Liver (tissue), 9 donors: Measurements from ENCODE around the gene PITPNC1. TPM values are rescaled to one million over a fixed set of nuclear protein-coding genes. Genes with fewer than 3 reads are reported as not detected.
"Not testable (repeated sequence)": the region's sequence is repeated elsewhere in the genome, so short reads cannot be mapped to it uniquely, and the experiment has no call there.

Source experiments
- DNase-seq: peaks from one replicate; pipeline ENCODE4 v3.0.0-alpha.2; 2017; ENCODE audit warnings: low spot score
- H3K27ac ChIP-seq, 2 donors: one replicate each; pipeline ENCODE4 v1.7.0; 2013; ENCODE audit warnings: inconsistent platforms in 2 of 2, low read length in 2 of 2, control low read depth in 1 of 2, low read depth in 1 of 2, mild to moderate bottlenecking in 1 of 2
- H3K27me3 ChIP-seq, 4 donors: one replicate each; pipeline versions ENCODE4 v1.6.1 to v1.7.0; 2013; ENCODE audit warnings: low read length in 3 of 4, inconsistent platforms in 1 of 4, mild to moderate bottlenecking in 1 of 4, moderate library complexity in 1 of 4; ENCODE audit not compliant: control insufficient read depth in 4 of 4, insufficient read depth in 4 of 4
- H3K36me3 ChIP-seq, 4 donors: one replicate each; pipeline versions ENCODE4 v1.6.1 to v1.7.0; 2013; ENCODE audit warnings: low read length in 3 of 4, mild to moderate bottlenecking in 3 of 4, low read depth in 1 of 4, moderate library complexity in 1 of 4; ENCODE audit not compliant: control insufficient read depth in 4 of 4, insufficient read depth in 3 of 4
- H3K4me1 ChIP-seq, 4 donors: one replicate each; pipeline versions ENCODE4 v1.6.1 to v1.7.0; 2013; ENCODE audit warnings: low read length in 3 of 4, mild to moderate bottlenecking in 3 of 4, moderate library complexity in 1 of 4; ENCODE audit not compliant: control insufficient read depth in 4 of 4, insufficient read depth in 4 of 4
- H3K4me3 ChIP-seq, 3 donors: one replicate each; pipeline versions ENCODE4 v1.6.1 to v1.7.0; 2013; ENCODE audit warnings: low read length in 3 of 3, control low read depth in 1 of 3, low read depth in 1 of 3, mild to moderate bottlenecking in 1 of 3
- H3K9ac ChIP-seq, 2 donors: one replicate each; pipeline ENCODE4 v1.7.0; 2013; ENCODE audit warnings: low read length in 2 of 2, mild to moderate bottlenecking in 2 of 2, moderate library complexity in 2 of 2, control low read depth in 1 of 2, low read depth in 1 of 2
- H3K9me3 ChIP-seq, 4 donors: one replicate each; pipeline versions ENCODE4 v1.6.1 to v1.7.0; 2013; ENCODE audit warnings: low read length in 3 of 4; ENCODE audit not compliant: control insufficient read depth in 4 of 4
- CTCF ChIP-seq: fragments of 150-350 bp; IDR thresholded peaks from 2 replicates; pipeline ENCODE4 v1.5.1; 2017; ENCODE audit warnings: improper control_type of control experiment, low read depth, low read length; ENCODE audit not compliant: missing input control
- EGR1 ChIP-seq, 2 donors: IDR thresholded peaks; 2 replicates each; pipeline ENCODE4 v1.6.1; 2016 to 2018; ENCODE audit warnings: antibody characterized with exemption in 2 of 2, low read depth in 2 of 2
- FOXA1 ChIP-seq: IDR thresholded peaks from 2 replicates; pipeline ENCODE4 v1.6.1; 2016; ENCODE audit warnings: antibody characterized with exemption
- FOXA2 ChIP-seq: IDR thresholded peaks from 2 replicates; pipeline ENCODE4 v1.6.1; 2016; ENCODE audit warnings: antibody characterized with exemption
- GABPA ChIP-seq, 2 donors: IDR thresholded peaks in 1 of 2; conservative IDR thresholded peaks in 1 of 2; 2 replicates each; pipeline ENCODE4 v1.6.1; 2016; ENCODE audit warnings: antibody characterized with exemption in 2 of 2, mild to moderate bottlenecking in 1 of 2, moderate library complexity in 1 of 2
- HNF4A ChIP-seq, 2 donors: conservative IDR thresholded peaks; 2 replicates each; pipeline ENCODE4 v1.6.1; 2016; ENCODE audit warnings: antibody characterized with exemption in 2 of 2, mild to moderate bottlenecking in 2 of 2
- HNF4G ChIP-seq: IDR thresholded peaks from 2 replicates; pipeline ENCODE4 v1.6.1; 2016; ENCODE audit warnings: antibody characterized with exemption
- JUND ChIP-seq, 2 donors: IDR thresholded peaks; 2 replicates each; pipeline ENCODE4 v1.6.1; 2016; ENCODE audit warnings: antibody characterized with exemption in 2 of 2
- NR2F2 ChIP-seq: IDR thresholded peaks from 2 replicates; pipeline ENCODE4 v1.6.1; 2016; ENCODE audit warnings: antibody characterized with exemption
- RAD21 ChIP-seq, 2 donors: IDR thresholded peaks; 2 replicates each; pipeline ENCODE4 v1.6.1; 2016; ENCODE audit warnings: antibody characterized with exemption in 2 of 2, mild to moderate bottlenecking in 2 of 2
- REST ChIP-seq: IDR thresholded peaks from 2 replicates; pipeline ENCODE4 v1.6.1; 2016; ENCODE audit warnings: antibody characterized with exemption, mild to moderate bottlenecking
- RXRA ChIP-seq, 2 donors: IDR thresholded peaks; 2 replicates each; pipeline ENCODE4 v1.6.1; 2017 to 2018; ENCODE audit warnings: antibody characterized with exemption in 2 of 2, mild to moderate bottlenecking in 1 of 2
- SP1 ChIP-seq: IDR thresholded peaks from 2 replicates; pipeline ENCODE4 v1.6.1; 2018; ENCODE audit warnings: antibody characterized with exemption, mild to moderate bottlenecking
- TAF1 ChIP-seq: conservative IDR thresholded peaks from 2 replicates; pipeline ENCODE4 v1.6.1; 2016; ENCODE audit warnings: antibody characterized with exemption, mild to moderate bottlenecking
- YY1 ChIP-seq: IDR thresholded peaks from 2 replicates; pipeline ENCODE4 v1.6.1; 2016; ENCODE audit warnings: antibody characterized with exemption, mild to moderate bottlenecking
- WGBS: extraction: QIAGEN DNeasy Blood & Tissue Kit; methylation state at CpG from one replicate; pipeline ENCODE4 v1.1.7; 2013; 5-methylcytosine and 5-hydroxymethylcytosine counted together
- polyA plus RNA-seq, 2 donors: library from polyadenylated mRNA; stranded (reverse) in 1 of 2; unstranded in 1 of 2; fragments of 200-250 nt in 1 of 2; fragments of >200 nt in 1 of 2; fragmentation: Nextera tagmentation in 1 of 2; extraction: Ambion mirVana in 1 of 2; gene quantifications; one replicate each; pipeline versions ENCODE4 v1.2.1 to v1.2.3, GENCODE V29; 2013 to 2015
- total RNA-seq, 2 donors: library from RNA; depleted of rRNA; stranded (reverse); fragments of >200 nt; gene quantifications; one replicate each; pipeline ENCODE4 v1.2.3, GENCODE V29; 2014
- TF ChIP-seq, protein P1 (sequence below): IDR thresholded peaks from 2 replicates; pipeline ENCODE4 v1.6.1; 2016; ENCODE audit warnings: antibody characterized with exemption
- donor health status: healthy.
- donor health status: healthy.
- donor health status: healthy.
- donor health status: healthy.
- donor health status: healthy.

PITPNC1 gene
- total and polyA plus RNA-seq, 4 donors = 2.3 to 10.2 (median 5.7) TPM

DNA sequence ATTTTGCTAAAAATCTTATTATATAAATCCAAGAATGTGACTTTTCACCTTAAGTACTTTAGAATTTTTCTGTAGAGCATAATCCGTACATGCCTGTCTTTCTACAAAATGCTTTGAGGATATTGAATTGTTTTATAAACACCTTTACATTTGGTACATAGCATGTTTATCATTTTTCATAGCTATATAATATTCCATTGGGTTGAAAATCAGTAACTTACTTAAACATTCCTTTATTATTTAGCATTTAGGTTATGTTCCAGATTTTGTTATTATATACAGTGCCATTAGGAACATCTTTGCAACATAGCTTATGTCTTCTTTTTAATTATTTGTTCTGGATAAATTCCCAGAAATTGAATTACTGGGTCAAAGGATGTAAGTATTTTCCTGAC lies 323.6 kb downstream of the PITPNC1 start:
- Histone ChIP-seq H3K9me3 (no peaks in the 10 kb centered on the region), H3K4me1 (no peaks in the 10 kb centered on the region), H3K9ac (no peak overlapping the region), H3K4me3 (no peak overlapping the region), H3K36me3 (no peaks in the 10 kb centered on the region), H3K27me3 (no peaks in the 10 kb centered on the region), H3K27ac (no peak overlapping the region)
- 89% methylated on average over 1 of the region's 1 CpG for WGBS
- no peak for TF ChIP-seq FOXA2
- no peak for TF ChIP-seq FOXA1
- no peak for TF ChIP-seq YY1
- TF ChIP-seq HNF4G = no peak
- TF ChIP-seq, protein P1, sequence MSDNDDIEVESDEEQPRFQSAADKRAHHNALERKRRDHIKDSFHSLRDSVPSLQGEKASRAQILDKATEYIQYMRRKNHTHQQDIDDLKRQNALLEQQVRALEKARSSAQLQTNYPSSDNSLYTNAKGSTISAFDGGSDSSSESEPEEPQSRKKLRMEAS = no peak
- no peak for TF ChIP-seq JUND (IDR thresholded peaks at IDR 0.05)
- no peak for TF ChIP-seq EGR1 (IDR thresholded peaks at IDR 0.05; ENCODE audit: low read depth in 2 of 2)
- no peak for TF ChIP-seq RAD21 (IDR thresholded peaks at IDR 0.05)
- TF ChIP-seq GABPA (IDR thresholded peaks at IDR 0.05 in 1 of 2, conservative IDR thresholded peaks at IDR 0.05 in 1 of 2) = no peak
- no peak for TF ChIP-seq REST
- TF ChIP-seq CTCF = no peak
- no peak for TF ChIP-seq NR2F2
- no peak for TF ChIP-seq TAF1
- TF ChIP-seq HNF4A (conservative IDR thresholded peaks at IDR 0.05) = no peak
- TF ChIP-seq RXRA (IDR thresholded peaks at IDR 0.05) = no peak
- no peak for TF ChIP-seq SP1
- no peak for DNase-seq

DNA sequence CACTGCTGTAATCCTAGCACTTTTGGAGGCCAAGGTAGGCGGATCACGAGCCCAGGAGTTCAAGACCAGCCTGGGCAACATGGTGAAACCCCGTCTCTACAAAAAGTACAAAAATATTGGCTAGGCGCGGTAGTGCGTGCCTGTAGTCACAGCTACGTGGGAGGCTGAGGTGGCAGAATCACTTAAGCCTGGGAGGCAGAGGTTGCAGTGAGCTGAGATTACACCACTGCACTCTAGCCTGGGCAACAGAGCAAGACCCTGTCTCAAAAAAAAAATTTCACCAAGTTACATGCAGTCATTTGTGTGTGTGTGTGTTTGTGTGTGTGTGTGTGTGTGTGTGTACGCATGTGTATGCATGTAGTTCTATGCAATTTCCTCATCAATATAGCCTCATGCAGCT lies 325.8 kb downstream of the PITPNC1 start:
- WGBS = 95% methylated on average over 8 of the region's 8 CpGs
- DNase-seq, H3K27me3 ChIP-seq, H3K4me3 ChIP-seq, H3K9ac ChIP-seq, H3K4me1 ChIP-seq, H3K27ac ChIP-seq, H3K36me3 ChIP-seq, H3K9me3 ChIP-seq: not testable (repeated sequence)

DNA sequence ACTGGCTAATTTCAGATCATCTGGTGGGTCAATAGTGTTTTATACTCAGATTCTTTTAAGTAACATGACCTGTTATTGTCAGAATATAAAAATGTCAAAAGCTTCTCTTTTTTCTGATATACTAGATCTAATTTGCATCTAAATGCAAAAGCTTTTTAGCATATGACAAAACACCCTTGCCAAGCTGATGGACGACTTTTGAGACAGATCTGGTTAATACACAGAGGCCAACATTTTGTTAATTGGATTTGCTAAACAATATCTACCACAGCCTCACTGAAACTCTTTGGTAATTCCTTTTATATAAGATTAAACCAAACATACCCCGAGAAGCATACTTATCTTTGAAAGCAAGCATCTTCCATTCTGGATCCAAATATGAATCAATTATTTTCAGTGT lies 330.4 kb downstream of the PITPNC1 start:
- no peaks in the 10 kb centered on the region for H3K9me3 ChIP-seq
- H3K4me1 ChIP-seq = no peaks in the 10 kb centered on the region
- H3K9ac ChIP-seq = no peak overlapping the region
- no peak overlapping the region for H3K27ac ChIP-seq
- no peaks in the 10 kb centered on the region for H3K36me3 ChIP-seq
- 83% methylated on average over 2 of the region's 2 CpGs for WGBS
- no peak overlapping the region for H3K4me3 ChIP-seq
- H3K27me3 ChIP-seq = no peaks in the 10 kb centered on the region
- no peak for DNase-seq
- no peak for TF ChIP-seq YY1
- no peak for TF ChIP-seq REST
- TF ChIP-seq FOXA2 = no peak
- TF ChIP-seq CTCF = no peak
- TF ChIP-seq EGR1 (IDR thresholded peaks at IDR 0.05; ENCODE audit: low read depth in 2 of 2) = no peak
- TF ChIP-seq TAF1 = no peak
- TF ChIP-seq, protein P1 = no peak
- TF ChIP-seq SP1 = no peak
- no peak for TF ChIP-seq NR2F2
- TF ChIP-seq JUND (IDR thresholded peaks at IDR 0.05) = no peak
